HepG2 (cell line): ENCODE measurements around the gene LIN28A. TPM values are rescaled to one million over a fixed set of nuclear protein-coding genes. Genes with fewer than 3 reads are reported as not detected.
A peak's percentile ranks its signal among the peaks of the same experiment; 100 is the strongest.

Experiments
- FIP1L1 ChIP-seq: fragments of 200-400 bp; formaldehyde crosslinking; IDR thresholded peaks from 2 replicates; pipeline ENCODE4 v1.6.1; 2018; ENCODE audit warnings: low read depth, mild to moderate bottlenecking, low read length, moderate library complexity, borderline replicate concordance; ENCODE audit not compliant: insufficient read depth
- NCOA2 ChIP-seq: sonication (generic); formaldehyde crosslinking; IDR thresholded peaks from 2 replicates; pipeline ENCODE4 v1.8.0; 2022; ENCODE audit warnings: inconsistent platforms
- NR2F2 ChIP-seq: IDR thresholded peaks from 2 replicates; pipeline ENCODE4 v1.6.1; 2012; ENCODE audit warnings: low read depth, inconsistent platforms, borderline replicate concordance
- RELA ChIP-seq: sonication (generic); formaldehyde crosslinking; IDR thresholded peaks from 2 replicates; pipeline ENCODE4 v1.4.0; 2020; ENCODE audit warnings: missing genetic modification reagents
- STAT5B ChIP-seq: sonication (generic); formaldehyde crosslinking; IDR thresholded peaks from 2 replicates; pipeline ENCODE4 v1.4.0; 2020; ENCODE audit warnings: missing genetic modification reagents
- ZBTB1 ChIP-seq: sonication (generic); formaldehyde crosslinking; IDR thresholded peaks from 2 replicates; pipeline ENCODE4 v1.4.0; 2020; ENCODE audit warnings: missing genetic modification reagents, borderline replicate concordance
- ZNF142 ChIP-seq: sonication (generic); formaldehyde crosslinking; IDR thresholded peaks from 2 replicates; pipeline ENCODE4 v1.4.0; 2020; ENCODE audit warnings: missing genetic modification reagents
- ZNF235 ChIP-seq: sonication (generic); formaldehyde crosslinking; IDR thresholded peaks from 2 replicates; pipeline ENCODE4 v1.8.1; 2023; ENCODE audit warnings: mild to moderate bottlenecking, missing genetic modification reagents, borderline replicate concordance
- ZNF318 ChIP-seq: sonication (generic); formaldehyde crosslinking; IDR thresholded peaks from 2 replicates; pipeline ENCODE4 v1.4.0; 2020; ENCODE audit warnings: mild to moderate bottlenecking, missing genetic modification reagents
- ZNF33B ChIP-seq: sonication (generic); formaldehyde crosslinking; IDR thresholded peaks from 2 replicates; pipeline ENCODE4 v1.5.1; 2020; ENCODE audit warnings: mild to moderate bottlenecking, missing genetic modification reagents
- ZNF629 ChIP-seq: sonication (generic); formaldehyde crosslinking; conservative IDR thresholded peaks from 2 replicates; pipeline ENCODE4 v1.5.0; 2020; ENCODE audit warnings: missing genetic modification reagents
- polyA plus RNA-seq, 8 experiments: library from polyadenylated mRNA; depleted of rRNA in 3 of 8; stranded (reverse) in 7 of 8; unstranded in 1 of 8; fragments of >200 nt; fragmentation: Illumina TruSeq in 4 of 8; extraction: Trizol in 4 of 8; gene quantifications; 2 replicates each; pipeline versions ENCODE4 v1.2.1 to v1.2.3, GENCODE V29; 2011 to 2016; ENCODE audit warnings: low read depth in 4 of 8, missing spikeins in 1 of 8, mixed read lengths in 1 of 8; ENCODE audit not compliant: insufficient read depth in 1 of 8
- total RNA-seq, 5 experiments: library from RNA; depleted of rRNA; stranded (reverse); fragments of >200 nt; fragmentation: Illumina TruSeq; extraction: Trizol; gene quantifications; 2 replicates each; pipeline ENCODE4 v1.2.3, GENCODE V29; 2016; ENCODE audit warnings: low read depth in 1 of 5

LIN28A gene
- total and polyA plus RNA-seq, 2 of the 13 experiments (the other 11 are each of a cell fraction or from before 2014, with no cell fraction given): not detected

GRCh38 chr1:26387447-26387846 lies 23.2 kb upstream of the LIN28A start (continued):
- no peak for TF ChIP-seq STAT5B (CRISPR knock-in tag)
- TF ChIP-seq ZNF142 (CRISPR knock-in tag): no peak
- no peak for TF ChIP-seq RELA (CRISPR knock-in tag)
- TF ChIP-seq ZNF33B (CRISPR knock-in tag): 0 out of 2 replicates have a peak, but pooled peaks have one; percentile 27
- no peak; the same call in 1 of the 2 replicates for TF ChIP-seq ZNF629 (CRISPR knock-in tag)
- TF ChIP-seq NR2F2: peak; percentile 70
- TF ChIP-seq FIP1L1: no peak
- no peak for TF ChIP-seq ZBTB1 (CRISPR knock-in tag)
- no peak for TF ChIP-seq ZNF318 (CRISPR knock-in tag)
- TF ChIP-seq NCOA2 (CRISPR knock-in tag): peak; percentile 84
- no peak for TF ChIP-seq ZNF235
